Fibroblast of skin of left biceps (primary cell): ENCODE measurements around the gene FIG4.
"Not testable (repeated sequence)": the region's sequence is repeated elsewhere in the genome, so short reads cannot be mapped to it uniquely, and the experiment has no call there.

Experiments
- DNase-seq, 2 experiments: peaks; one replicate each; pipeline ENCODE4 v3.0.0-alpha.2; 2013; ENCODE audit warnings: low read depth in 2 of 2

FIG4 gene

GRCh38 chr6:109853951-109854350, 162.9 kb downstream of the FIG4 start:
- DNase-seq = no peak

DNA sequence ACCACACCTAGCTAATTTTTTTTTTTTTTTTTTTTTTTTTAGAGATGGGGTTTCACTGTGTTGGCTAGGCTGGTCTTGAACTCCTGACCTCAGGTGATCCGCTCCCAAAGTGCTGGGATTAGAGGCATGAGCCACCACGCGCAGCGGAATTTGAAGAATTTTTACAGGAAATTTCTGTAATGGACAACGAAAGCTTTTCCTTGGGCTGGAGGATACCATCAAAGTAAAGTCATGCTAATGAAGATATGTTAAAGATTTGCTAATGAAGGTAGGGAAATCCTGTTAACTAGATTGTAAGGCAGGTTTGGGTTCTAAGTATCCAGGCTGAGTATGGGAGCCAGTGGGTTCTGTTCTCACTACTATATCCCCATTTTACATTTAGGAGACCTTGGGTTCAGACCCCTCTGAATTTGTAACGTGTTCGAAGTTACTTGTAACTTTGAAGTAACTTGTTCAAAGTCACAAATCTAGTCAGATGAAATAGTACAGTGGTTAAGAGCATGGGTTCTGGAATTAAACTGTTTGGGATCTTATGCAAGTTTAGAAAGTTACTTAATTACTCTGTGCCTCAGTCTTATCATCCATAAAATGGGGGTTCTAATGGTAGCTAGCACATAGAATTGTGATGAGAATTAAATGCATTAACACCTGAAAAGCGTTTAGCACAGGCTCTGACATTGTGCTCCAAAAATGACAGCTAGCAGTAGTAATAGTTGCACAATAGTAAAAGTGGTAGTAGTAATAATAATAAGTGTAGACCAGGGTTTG, 163.6 kb downstream of the FIG4 start:
- no peak for DNase-seq

DNA sequence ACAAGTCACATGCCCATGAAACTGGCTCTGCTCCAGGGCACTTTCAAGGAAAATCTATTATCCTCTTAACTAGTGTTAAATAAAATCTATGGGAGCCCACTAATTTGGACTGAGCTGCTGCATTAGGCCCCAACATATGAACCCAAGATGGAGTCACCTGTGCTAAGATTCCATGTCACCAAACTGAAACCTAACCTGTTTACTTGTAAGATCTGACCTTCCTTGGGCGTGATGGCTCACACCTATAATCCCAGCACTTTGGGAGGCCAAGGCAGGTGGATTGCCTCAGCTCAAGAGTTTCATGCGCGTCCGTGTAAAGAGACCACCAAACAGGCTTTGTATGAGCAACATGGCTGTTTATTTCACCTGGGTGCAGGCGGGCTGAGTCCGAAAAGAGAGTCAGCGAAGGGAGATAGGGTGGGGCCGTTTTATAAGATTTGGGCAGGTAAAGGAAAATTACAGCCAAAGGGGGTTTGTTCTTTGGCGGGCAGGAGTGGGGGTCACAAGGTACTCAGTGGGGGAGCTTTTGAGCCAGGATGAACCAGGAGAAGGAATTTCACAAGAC, 164.5 kb downstream of the FIG4 start:
- not testable (repeated sequence) for DNase-seq

DNA sequence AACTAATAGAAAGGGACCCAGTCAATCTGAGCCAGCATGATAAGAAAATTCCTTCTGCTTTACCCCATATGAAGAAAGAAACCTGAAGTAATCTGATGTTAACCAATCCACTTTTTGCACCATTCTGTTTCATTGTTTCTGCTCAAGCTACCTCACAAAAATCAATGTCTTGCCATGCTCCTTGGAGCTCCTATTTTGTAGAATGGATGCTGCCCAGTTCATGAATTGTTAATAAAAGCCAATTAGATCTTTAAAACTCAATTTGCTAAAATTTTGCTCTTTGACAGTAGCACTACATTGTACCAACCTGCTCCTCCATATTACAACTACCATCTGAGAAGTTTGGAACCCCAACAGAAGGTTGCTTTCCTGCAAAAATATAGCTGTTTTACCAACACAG, 170.8 kb downstream of the FIG4 start:
- DNase-seq = no peak

- no peak for DNase-seq
These were observed 173.0 kb downstream of the FIG4 start for GRCh38 chr6:109864050-109864449.

GRCh38 chr6:109865968-109866367, 174.9 kb downstream of the FIG4 start:
- no peak for DNase-seq

GRCh38 chr6:109867009-109867969, 176.2 kb downstream of the FIG4 start:
- no peak for DNase-seq

DNA sequence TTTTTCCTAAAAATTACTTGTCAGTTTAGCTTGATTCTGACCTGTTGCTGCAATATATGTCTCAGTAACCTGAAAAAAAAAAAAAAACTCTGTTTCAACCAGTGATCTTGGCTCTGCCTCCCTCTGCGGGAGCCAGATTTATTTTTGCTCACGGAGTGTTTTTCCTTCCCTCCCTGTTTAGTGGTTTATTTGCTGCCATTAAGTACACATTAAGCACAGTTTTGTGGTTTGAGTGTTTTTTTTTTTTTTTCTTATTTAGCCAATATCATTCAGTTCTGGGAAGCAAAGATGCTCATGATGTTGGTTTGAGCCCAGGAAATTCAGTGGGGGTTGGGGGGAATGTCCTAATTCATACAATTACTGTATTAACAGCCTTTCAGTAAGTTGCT, 176.9 kb downstream of the FIG4 start:
- peak; percentile 8 to 15 for DNase-seq

DNA sequence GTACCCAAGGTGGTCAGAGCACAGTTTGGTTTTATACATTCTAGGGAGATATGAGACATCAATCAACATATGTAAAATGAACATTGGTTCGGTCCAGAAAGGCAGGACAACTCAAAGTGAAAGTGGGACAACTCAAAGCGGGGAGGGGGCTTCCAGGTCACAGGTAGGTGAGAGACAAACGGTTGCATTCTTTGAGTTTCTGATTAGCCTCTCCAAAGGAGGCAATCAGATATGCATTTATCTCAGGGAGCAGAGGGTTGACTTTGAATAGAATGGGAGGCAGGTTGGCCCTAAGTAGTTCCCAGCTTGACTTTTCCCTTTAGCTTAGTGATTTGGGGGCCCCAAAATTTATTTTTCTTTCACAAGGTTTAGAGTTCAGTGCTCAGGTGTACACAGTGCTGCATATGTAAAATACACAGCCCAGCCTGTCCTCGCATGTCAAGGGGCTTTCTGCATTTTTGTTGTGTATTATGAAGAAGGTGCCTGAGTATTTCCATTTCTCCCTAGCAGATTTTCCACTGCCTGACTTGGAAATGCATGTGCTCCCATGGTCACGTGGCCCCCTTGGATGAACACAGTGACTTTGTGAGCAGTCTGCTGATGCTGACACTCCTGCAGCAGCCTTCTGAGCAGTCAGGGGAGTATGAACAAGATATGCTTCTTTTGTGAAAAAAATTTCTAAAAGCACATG, 178.4 kb downstream of the FIG4 start:
- DNase-seq = not testable (repeated sequence)

DNA sequence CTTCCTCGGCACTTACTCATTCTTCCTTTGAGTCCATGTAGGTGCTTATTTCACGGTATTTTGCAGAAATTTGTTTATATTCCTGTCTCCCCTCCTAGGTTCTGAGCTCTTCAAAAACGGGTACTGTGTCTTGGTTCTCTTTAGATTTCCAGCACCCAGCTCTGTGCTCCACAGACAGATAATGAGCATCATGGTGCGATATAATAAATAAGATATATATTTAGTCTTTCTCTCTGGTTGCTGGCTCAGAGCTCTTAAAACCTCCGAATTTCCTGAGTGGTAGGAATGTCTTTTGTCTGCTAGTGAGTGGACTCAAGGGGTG, 179.0 kb downstream of the FIG4 start:
- DNase-seq = no peak

GRCh38 chr6:109872549-109872948, 181.5 kb downstream of the FIG4 start:
- no peak for DNase-seq

GRCh38 chr6:109872968-109873545, 182.0 kb downstream of the FIG4 start:
- no peak for DNase-seq

DNA sequence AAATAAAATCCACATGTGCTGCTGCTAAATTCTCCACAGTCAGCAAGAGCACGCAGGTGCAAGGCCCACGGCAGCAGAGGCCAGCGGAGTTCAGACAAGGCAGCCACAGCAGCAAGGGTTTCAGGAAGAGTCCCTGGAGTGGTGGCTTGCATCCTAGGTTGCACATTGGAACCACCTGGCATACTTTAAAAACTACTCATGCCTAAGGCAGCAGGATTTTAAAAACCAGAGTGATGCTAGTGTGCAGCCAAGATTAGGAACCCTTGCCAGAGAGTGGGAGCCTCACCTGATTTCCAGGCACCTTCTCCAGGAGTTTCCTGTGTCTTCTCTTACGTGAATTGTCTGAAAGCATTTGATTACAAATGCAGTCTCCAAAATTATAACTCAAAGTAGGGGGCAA, 183.0 kb downstream of the FIG4 start:
- no peak for DNase-seq

DNA sequence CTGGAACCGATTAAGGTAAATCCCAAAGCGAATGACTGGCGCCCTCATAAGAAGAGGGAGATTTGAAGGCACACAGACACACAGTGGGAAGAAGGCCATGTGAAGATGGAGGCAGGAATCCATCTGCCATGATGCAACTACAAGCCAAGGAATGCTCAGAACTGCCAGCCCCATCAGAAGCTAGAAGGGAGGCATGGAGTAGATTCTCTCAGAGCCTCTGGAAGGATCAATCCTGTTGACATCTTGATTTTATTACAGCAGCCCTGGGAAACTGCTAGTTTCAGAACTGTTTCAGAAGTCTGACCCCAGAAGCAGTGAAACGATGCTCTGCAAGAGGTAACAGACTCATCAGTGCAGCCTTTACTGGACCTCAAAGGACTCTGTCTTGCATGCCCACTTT, 183.5 kb downstream of the FIG4 start:
- no peak for DNase-seq
